ENCODE results near the gene NEGR1.

NEGR1 gene

DNA sequence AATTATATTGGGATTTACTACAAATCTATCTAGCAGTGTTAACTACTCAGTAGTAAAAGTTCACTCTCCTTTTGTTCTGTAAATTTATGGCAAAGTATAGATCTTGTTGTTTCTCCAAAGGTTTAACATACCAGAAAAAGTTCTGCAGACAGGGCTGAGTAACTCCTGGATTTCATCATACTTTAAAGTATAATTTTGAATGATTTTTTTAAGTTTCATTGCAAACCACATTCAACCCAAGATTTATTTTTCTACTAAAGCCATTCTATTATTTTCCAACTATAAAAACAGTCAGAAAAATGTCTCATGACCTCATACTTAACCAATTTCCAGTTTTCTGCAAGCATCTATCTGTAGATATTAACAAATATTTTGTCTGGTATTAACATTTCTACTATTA lies 615.7 kb downstream of the NEGR1 start:
- DNase-seq: no peak

DNA sequence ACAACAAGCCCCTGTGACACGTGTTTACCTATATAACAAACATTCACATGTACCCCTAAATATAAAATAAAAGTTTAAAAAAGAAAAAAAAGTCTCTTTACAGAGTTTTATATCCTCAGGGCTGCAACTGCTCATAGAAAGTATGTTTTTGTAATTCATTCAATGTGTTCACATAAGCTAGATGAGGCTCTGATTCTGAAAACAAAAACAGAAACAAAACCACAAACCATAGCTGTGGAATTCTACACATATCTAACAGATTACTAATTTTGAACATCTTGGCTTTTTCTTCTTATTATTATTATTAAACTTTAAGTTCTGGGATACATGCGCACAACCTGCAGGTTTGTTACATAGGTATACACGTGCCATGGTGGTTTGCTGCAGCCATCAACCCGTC lies 621.9 kb downstream of the NEGR1 start:
- no peak for DNase-seq

DNA sequence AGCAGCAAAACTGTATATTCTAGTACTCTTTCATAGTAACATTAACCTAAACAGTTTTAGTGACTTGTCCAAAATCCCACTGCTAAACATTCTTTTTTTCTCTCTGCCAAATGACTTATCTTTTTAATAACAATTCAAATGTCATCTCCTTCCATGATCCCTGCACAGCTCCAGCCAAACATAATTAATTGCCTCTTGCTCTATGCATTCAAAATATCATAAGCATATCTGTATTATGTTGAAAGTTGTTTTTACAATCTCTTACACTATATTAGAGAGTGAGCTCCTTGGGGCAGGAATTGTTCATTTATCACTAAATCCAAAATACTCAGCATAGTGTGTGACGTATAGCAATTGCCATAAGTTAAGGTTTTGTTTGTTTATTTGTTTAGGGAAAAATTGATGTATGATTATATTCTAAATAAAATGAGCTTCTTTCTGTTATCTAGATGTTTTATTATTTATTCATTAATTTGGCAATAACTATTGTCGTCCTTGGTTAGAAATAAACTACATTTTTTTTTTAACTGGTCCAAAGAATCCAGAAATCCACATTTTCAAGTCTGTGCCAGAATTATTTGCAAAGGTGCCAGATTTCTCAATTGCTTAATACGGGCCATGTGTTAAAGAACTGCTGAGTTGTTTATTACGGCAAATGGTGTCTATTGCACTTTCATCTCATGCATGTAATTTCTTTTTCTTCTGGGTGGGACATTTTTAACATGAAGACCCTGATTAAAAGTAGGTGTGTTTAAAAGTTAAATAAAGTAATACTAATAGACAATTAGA lies 624.3 kb downstream of the NEGR1 start:
- DNase-seq: no peak

DNA sequence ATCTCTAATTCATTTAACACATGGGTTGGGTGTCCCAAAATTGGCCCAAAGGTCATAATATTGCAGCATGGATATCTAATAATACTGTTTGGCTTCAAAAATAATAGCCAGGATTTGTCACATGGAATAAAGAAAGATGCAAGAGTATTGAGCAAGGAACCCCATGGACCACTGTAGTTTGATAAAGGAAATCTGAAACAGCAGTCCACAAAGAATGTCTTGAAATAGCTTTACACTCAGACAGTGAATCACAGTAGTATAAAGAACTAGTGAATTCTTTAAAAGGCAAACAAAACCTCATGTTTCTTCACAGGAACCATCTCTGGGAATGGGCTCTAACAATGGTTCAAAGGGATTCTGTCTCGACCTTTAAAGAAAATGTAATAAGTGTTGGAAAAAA lies 625.4 kb downstream of the NEGR1 start:
- no peak for DNase-seq

DNA sequence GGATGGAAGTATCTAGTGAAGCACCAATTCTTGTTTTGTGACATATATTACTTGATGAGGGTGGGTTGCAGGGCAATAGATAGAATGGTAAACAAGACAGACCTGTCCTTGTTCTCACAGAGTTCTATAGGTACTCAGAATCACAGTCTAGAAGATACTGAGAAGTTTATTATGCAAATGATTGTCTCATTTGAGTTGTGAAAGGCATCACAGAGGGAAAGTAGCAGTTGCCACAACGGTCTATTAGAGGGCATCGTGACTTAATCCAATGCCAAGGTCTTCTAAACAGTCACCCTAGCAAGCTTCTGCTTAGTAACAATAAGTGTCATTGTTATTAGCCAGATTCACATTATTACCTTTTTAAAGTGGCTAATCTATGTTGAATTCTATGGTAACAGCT lies 626.7 kb downstream of the NEGR1 start:
- DNase-seq: no peak

DNA sequence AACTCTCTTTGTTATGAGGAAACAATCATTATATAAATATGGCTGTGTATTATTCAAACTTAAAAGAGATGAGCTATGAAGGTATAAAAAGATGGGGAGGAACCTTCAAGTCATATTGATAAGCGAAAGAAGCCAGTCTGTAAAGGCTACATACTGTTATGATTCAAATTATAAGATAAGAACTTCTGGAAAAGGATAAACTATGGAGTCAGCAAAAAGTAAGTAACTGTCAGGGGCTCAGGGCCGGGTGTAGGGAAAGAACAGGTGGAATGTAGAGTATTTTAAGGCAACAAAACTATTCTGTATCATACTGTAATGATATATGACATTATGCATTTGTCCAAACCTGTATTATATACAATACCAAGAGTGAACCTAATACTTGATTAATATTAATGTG lies 628.4 kb downstream of the NEGR1 start:
- DNase-seq: no peak

DNA sequence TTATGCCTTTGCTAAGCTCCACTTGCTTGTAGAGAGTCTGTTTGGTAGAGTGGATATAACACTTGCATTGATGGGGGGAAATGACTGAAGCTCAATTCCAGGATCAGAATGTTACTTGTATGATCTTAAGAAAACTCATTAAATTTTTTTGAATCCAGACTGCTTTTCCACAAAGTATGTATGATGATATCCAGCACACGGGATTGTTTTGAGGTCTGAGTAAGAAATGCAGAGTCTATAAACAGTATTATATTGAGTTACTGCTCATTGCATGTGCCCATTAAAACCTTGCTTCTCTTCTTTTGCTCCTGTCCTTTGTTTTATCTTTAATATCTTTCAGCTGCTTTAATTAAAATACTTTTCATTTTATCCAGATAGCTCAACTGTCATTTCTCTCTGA lies 631.1 kb downstream of the NEGR1 start:
- DNase-seq: no peak

DNA sequence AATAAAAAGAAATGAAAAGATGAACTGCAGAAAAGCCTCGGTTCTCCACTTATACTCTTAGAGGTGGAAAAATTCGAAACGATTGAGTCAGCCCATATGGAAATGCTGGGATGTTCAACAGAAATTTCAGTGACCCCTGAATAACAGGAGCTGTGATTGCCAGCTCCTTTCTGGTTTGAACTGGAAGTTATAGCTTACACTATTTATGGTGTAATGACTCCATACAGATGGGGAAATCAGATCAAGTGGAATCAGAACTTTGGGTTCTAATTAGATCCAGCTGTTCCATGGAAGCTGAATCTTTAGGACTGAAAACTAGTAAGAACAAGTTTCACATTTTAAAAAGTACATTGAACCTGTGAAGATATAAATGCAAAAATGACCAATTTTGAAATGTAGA lies 632.2 kb downstream of the NEGR1 start:
- no peak for DNase-seq

DNA sequence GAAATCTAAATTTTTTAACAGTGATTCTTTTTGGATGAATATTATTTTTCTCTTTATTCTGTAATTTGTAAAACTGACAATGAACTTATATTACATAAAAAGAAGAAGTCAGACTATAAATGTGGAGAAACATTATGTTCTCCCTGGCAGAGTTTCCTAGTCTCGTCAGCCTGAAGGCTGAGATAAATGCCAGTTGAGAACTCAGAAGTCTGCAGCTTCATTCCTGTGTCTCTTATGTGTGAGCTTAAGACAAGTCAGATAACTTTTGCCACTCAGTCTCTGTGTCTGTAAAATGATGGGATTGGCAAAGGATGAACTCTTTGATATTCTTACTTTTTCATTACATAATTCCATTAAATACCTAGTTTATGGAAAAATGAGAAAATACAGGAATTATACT lies 632.7 kb downstream of the NEGR1 start:
- no peak for DNase-seq

DNA sequence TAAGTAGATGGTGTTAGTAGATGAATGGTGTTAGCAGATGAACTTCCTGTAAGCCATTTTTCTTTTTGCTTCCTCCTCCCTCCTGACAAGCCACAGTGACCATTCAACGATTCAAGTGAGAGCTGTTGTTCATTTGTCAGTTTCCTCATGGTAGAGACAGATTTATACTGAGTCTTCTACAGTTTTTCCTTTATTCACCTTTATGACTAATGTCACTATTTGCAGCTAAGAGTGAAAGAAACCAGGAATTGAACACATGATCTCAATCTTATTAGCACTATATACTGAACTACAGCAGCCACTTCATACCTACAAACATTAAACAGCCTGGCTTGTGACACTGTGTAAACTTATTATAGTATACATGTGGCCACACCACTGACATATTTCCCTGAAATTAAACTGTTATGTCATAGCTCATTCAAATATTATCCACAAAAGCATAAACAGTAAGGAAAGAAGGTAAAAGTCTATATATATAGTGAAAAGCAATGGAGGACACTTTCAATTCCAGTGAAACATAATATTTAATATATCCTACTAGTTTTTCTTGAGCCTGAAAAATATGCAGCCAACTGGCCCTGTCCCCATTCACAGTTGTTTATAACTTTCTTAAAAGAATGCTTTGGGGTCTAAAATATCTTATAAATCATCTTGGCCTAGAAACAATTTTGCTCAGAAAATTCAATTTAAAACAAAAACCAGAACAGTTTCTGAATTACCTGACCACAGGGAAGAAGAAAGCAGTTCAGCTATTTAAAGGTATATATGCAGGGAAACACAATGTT lies 634.6 kb downstream of the NEGR1 start:
- no peak for DNase-seq

DNA sequence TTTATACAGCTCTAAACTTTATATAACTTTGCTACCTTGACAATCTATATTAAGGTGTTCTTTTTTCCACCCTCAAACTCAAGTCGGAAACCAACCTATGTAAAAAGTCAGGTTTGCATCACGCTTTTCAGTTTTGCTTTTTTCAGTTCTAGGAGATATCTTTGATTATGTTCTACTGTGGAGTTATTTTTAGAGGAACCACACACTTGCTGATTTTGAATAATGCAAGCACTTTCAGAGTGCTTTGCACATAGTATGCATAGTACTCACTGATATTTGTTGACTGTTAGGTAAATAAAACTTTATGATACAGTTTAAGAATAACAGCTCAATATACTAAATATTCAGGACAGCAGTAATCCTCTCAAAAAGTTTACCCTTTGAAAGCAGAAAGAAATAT lies 637.3 kb downstream of the NEGR1 start:
- DNase-seq: no peak

DNA sequence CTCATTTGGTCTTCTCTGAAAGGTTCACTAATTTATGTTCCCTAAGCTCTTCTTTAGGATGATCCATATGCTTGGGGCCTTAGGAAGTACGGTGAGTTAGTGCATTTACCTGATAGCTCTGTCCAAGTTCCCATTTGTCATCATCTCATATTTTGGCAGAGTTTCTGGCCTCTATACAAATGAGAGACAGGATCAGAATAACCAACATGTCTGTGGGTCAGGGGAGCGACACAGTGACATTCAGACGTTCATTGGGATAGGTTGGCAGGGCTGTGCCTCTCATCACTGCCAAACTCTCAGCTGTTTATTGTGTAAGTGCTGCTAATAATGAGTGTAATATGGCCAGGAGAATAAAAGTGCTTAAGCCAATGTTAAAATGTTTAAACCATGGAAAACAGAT lies 640.4 kb downstream of the NEGR1 start:
- no peak for DNase-seq

DNA sequence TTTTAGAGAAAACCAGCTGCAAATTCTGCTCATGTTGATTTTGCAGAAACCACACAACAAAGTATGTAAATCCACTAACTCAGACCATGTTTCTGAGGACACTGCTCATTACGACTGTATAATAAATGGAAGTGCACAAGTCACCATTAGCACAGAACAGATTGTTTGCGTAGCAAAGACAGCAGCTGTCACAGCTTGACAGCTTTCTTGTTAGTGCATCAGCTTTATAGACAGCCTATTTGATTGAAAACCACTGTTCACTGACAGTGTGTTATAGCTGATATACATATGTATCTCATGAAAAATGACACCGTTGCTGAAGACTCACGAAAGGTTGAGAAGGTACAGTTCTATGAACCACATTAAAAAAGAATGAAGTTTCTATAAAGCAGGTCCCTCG lies 641.3 kb downstream of the NEGR1 start:
- no peak for DNase-seq

DNA sequence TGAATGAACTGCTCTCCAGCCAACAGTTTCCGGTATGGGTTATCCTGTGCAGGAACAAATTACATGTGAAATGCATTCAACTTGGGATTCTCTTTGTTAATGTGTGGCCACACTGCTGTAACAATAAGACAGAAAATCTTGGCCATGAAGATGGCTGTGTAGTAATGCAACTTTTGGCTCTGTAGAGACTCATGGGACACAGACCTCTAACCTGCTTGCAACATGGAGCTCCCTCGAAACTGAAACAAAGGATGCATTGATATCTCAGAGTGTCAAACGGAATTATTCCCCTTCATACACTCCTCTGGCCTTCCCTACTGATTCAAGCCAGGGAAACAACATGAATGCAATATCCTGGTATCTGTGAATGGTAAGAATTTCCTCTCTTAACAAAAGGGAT lies 642.2 kb downstream of the NEGR1 start:
- no peak for DNase-seq

DNA sequence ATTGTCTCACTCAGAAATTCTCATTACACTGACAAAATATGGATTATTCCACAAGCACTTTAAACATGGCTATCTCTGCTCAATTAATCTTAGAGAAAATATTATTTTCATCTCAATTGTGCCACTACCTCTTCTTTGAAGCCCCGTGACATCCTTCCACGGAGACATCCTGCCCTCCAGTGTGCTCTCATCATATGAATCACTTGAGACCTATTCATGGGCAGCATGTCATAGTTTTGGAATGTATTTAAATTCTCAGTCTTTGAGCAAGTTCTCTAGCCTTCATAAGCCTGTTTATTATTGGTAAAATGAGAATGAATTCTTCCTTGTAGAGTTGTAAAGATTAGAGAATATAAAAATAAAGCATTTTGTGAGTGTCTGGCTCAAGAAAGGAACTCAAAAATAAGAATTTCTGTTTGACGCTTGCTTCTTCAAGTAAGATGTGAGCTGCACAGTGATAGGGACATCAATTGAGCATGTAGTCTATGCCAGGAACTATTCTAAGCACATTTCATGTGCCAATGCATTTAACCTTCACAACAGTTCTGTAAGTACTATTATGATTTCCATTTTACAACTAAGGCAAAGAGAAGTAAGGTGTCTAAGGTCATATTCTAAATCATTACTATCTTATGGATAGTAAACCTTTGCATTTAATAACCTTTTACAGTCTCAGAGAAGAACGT lies 644.1 kb downstream of the NEGR1 start:
- no peak for DNase-seq

DNA sequence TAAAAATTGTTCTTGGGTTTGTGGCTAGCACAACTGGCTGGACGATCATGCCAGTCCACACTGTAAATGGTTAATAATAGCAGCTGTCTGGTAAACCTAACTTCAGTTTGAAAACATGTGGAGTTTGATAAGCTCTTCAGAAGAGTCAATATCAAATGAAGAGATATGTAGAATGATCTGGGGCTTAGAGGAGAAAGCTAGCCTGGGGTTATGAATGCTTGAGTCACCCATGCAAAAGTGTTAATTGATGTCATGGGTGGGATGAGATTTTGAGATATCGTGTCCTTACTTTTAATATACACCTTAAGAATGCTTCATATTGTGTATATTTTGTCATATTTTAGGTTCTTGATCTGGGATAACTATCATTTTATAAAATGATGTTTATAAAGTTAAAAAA lies 646.8 kb downstream of the NEGR1 start:
- DNase-seq: no peak

DNA sequence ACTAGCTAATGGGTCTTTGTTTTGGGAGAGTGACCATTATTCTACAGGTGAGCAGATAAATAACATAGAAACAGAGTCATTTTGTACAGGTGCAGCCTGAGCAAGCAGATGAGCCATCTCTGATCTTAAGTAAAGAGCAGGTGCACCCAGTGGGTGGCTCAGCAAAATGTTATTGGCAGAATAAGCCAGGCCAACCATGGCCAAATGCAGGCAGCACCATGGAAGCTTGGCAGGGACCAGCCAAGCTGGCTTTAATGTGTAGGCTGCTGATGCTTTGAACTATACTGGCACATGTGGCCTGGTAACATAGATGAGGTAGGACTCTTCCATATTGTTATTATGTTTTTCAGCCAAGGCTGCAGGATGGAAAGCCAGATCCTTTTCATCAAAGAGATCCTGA lies 648.2 kb downstream of the NEGR1 start:
- no peak for DNase-seq

DNA sequence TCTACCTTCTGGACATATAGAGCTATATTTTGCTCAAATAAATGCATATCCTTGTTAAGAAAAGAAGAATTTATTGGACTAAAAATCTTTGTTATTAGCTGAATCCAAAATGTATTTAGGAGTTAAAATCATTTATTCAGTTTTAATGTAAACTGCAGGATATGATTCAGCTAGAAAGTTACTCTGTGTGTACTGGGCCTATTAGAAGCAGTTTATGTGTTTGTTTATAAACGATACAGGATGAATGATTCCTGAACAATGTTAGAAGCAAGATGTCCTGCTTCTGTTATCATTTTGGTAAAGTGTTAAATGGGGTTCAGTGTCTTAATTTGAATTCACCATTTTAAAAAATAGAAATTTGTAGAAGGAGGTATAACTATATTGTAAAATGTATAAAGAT lies 652.3 kb downstream of the NEGR1 start:
- DNase-seq: no peak

DNA sequence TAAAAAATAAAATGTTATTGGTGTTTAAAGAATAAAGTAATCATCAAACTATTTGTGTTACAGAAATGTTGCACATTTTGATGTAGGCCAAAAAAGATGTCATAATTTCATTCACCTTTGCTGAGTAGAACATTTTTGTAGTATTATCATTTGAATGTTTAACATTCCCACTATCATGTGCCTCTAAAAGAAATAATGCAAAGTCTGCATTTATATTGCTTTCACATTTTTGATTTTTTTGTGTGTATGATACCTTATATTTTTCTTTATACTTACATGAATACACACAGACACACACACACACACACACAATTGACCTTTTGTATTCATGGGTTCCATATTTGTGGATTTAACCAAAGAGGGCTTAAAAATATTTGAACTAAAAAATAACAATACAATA lies 657.3 kb downstream of the NEGR1 start:
- DNase-seq: no peak

DNA sequence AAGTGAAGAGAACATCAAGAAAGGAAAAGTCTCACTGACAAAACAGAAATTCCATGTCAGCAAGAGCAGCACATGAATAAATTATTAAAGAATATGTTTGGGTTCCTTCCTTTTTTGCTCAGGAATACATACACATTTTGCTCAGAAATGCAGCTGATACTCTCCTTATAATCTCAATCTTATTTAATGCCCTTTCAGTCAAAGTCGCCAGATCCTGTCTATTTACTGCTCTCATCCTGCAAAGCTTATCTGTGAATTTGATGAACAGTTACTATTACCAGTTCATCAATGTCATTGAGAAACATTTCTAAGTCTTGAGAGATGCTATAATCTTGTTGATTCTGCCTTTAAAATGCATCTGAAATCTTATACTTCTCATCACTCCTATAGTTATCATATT lies 658.5 kb downstream of the NEGR1 start:
- DNase-seq: no peak

DNA sequence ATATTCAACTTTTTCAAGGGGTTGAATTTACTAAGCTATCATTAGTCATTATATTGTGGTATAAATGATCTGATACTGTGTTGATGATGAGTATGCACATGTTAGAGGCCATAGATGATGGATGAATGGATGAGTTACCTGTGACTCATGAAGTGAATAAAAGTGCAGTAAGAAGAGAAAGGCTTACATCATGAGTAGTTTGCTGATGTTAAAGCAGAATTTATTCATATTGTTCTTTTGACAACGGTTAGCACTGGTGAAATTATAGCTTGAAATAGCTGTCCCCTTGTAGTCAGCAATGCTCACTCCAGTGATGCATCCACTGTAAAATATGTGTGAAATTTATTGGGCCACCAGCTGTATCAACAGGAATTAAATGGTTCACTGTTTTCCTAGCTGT lies 660.6 kb downstream of the NEGR1 start:
- no peak for DNase-seq

DNA sequence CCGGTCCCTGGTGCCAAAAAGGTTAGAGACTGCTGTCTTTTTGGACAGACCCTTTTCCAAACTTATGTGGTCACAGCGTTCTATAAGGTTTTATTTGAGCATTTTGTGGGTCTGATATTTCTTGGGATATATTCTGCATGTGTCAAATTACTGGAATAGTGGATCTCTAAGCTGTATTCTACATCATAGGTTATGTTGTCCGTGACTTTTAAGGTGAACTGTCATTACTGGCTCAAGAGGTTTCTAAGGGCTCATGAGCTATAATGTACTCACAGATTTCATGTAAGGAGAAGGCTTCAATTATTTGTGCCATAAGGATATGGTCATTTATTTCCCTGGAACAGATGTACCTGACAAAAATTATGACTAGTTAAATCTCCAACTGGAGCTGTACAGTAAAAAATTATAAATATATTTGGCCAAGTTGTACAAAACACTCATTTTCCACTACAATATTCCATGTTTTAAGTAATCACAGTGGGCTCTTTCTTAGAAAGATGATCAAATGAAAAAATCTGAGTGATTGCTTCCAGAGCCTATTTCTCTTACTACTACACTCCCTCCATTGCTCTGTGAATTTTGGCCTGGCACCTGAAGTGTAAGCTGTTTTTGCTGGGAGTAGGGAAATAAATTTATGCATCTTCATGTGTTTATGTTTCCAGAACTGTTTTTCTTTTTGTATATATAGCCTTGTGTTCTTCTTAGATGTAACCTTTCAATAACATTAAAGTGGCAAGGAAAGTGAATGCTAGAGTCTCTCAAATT lies 663.4 kb downstream of the NEGR1 start:
- no peak for DNase-seq

DNA sequence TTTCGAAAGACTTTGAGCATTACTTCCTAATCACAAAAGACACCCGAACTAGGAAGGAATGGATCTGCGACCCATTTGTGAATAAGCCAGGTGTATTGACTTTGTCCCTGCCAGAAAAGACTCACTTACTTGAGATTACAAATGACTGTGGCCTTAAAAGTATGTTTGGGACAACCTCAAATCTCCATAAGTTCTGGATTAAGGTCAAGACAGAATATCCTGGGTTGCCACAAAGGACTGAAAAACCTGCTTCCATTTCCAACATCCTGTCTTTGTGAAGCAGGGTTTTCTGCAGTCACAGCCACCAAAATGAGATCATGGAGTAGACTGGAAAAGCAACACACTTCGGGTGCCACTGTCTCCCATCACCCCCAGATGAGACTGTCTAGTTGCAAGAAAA lies 664.1 kb downstream of the NEGR1 start:
- no peak for DNase-seq

Data from activated naive CD4-positive, alpha-beta T cell treated with Interleukin-2 at 50 U/mL for 16 hours (primary cell).